ENCODE data around the gene LPA.
"Not testable (repeated sequence)": the region's sequence is repeated elsewhere in the genome, so short reads cannot be mapped to it uniquely, and the experiment has no call there.

The LPA gene

GRCh38 chr6:160664198-160664597 lies at the start of gene LPA:
LPA (minus strand) TSS chr6:160664275; CDS start chr6:160664214, 61 bp downstream.
- not testable (repeated sequence) for DNase-seq

- not testable (repeated sequence) for DNase-seq
Observed at GRCh38 chr6:160708993-160709392, 44.9 kb upstream of the LPA start.

GRCh38 chr6:160704688-160705087 lies 40.6 kb upstream of the LPA start:
- not testable (repeated sequence) for DNase-seq

GRCh38 chr6:160701918-160702680 lies 38.0 kb upstream of the LPA start, which contains the start of gene PLG:
PLG (plus strand) TSS chr6:160702244; CDS start chr6:160702305, 61 bp downstream.
- not testable (repeated sequence) for DNase-seq

GRCh38 chr6:160697826-160698225 lies 33.8 kb upstream of the LPA start:
- DNase-seq, result no peak

GRCh38 chr6:160696884-160697283 lies 32.8 kb upstream of the LPA start:
- DNase-seq, result not testable (repeated sequence)

- DNase-seq, result not testable (repeated sequence)
Observed at GRCh38 chr6:160695622-160696021, 31.5 kb upstream of the LPA start.

- not testable (repeated sequence) for DNase-seq
Observed at GRCh38 chr6:160695025-160695424, 30.9 kb upstream of the LPA start.

GRCh38 chr6:160692369-160692959 lies 28.4 kb upstream of the LPA start:
- no peak for DNase-seq

- no peak for DNase-seq
Observed at GRCh38 chr6:160691617-160692016, 27.5 kb upstream of the LPA start.

GRCh38 chr6:160690458-160690857 lies 26.4 kb upstream of the LPA start:
- no peak for DNase-seq

GRCh38 chr6:160685762-160686450 lies 21.8 kb upstream of the LPA start:
- DNase-seq, result no peak

- DNase-seq, result not testable (repeated sequence)
Observed at GRCh38 chr6:160685101-160685761, 21.2 kb upstream of the LPA start.

- DNase-seq, result peak; percentile 14
Observed at GRCh38 chr6:160679402-160679769, 15.3 kb upstream of the LPA start.

GRCh38 chr6:160678744-160679401 lies 14.8 kb upstream of the LPA start:
- no peak for DNase-seq

GRCh38 chr6:160678230-160678629 lies 14.2 kb upstream of the LPA start:
- DNase-seq, result no peak

- not testable (repeated sequence) for DNase-seq
Observed at GRCh38 chr6:160676418-160676817, 12.3 kb upstream of the LPA start.

GRCh38 chr6:160668589-160668988 lies 4.5 kb upstream of the LPA start:
- DNase-seq, result no peak

GRCh38 chr6:160667639-160668481 lies 3.8 kb upstream of the LPA start:
- peak; percentile 41 for DNase-seq

- DNase-seq, result no peak
Observed at GRCh38 chr6:160662842-160663241, 1.2 kb downstream of the LPA start.

- DNase-seq, result no peak
Observed at GRCh38 chr6:160662429-160662828, 1.6 kb downstream of the LPA start.

GRCh38 chr6:160661216-160661615 lies 2.9 kb downstream of the LPA start:
- no peak for DNase-seq

Data from NCI-H82 (cell line).